ENCODE measurements around the gene TNFAIP8L3. TPM values are rescaled to one million over a fixed set of nuclear protein-coding genes. Genes with fewer than 3 reads are reported as not detected.

Gene TNFAIP8L3
- total RNA-seq, 1 donor from 2014 or later: 4.8 TPM

DNA sequence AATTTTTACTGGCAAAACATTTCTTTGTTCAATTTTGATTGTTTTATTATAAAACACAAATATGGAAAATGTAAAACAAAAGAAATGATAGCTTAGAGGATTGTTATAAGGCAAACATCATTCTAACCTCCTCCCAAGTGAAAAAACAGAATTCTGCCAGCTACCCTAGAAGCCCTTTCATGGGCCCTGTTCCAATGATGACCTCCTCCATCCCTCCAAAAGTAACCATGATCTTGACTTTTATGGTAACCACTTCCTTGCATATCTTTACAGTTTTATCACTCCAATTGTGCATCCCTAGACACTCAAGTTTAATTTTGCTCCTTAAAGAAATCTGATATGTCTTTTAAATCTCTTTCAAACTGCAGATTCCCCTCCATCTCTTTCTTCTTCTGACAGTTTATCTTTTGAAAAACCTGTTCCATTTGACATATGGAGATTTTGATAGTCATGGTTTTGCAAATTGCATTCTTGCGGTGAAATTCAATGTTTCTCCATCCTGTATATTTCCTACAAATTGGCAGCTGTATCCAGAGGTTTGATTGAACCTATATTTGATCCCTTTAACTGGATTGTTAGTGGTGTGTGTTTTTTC lies 27.0 kb upstream of the TNFAIP8L3 start:
- DNase-seq (ENCODE audit: low spot score): no peak
- intact Hi-C loops (cut with DNase I): no loop called here

DNA sequence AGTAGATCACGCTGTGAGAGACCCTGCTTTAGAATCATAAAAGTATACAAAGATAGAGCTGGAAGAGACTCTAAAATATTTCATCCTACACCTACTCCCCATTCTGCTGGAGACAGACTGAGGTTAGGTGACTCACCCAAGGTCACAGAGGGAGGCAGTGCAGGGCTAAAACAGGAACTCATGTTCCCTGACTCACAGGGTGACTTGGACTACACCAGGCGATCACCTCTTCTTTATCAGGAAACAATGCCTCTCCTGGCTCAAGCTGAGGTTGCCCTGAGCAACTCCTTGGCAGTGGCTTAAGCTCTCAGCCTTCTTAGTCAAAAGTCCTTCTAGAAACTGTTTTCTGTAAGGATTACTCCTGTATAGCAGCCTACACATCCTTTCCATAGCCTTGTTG lies 26.4 kb upstream of the TNFAIP8L3 start:
- DNase-seq (ENCODE audit: low spot score): no peak
- intact Hi-C loops (cut with DNase I): no loop called here

DNA sequence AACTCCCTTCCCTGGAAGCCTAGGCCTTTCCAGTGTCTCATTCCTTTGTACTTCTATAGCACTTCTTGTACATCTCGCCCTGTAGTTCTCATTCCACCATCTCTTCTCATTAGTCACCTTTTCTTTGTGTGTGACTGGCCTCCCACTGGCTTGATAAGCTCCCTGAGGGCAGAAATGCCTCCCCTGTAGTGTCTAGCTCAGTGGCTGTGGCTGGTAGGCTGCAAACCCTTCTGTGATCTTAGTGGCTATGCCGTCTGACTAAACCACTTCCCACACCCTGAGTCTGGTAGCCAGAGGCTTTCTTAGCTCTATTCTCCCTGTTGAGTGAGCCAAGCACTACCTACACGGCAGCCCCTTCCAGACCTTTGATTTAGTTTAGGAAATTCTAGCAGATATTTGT lies 24.4 kb upstream of the TNFAIP8L3 start:
- intact Hi-C loops (cut with DNase I): no loop called here
- DNase-seq (ENCODE audit: low spot score): no peak

DNA sequence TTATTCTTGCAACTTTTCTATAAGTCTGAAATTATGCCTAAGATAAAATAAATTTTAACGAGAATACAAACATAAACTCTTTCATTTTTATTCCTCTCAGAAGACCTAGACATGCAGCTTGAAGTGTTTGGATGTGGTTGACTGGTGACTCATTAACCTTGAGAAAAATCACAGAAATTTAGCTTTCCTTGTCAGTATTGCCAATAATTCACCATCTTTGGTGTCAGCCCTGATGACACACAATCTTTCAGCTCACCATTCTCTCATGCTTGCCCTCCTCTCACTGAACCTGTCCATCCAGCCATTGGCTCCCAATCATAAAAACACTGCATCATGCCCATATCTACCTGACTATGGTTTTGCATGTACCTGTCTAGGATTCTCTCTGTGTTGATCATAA lies 22.6 kb upstream of the TNFAIP8L3 start:
- intact Hi-C loops (cut with DNase I): no loop called here
- DNase-seq (ENCODE audit: low spot score): no peak

DNA sequence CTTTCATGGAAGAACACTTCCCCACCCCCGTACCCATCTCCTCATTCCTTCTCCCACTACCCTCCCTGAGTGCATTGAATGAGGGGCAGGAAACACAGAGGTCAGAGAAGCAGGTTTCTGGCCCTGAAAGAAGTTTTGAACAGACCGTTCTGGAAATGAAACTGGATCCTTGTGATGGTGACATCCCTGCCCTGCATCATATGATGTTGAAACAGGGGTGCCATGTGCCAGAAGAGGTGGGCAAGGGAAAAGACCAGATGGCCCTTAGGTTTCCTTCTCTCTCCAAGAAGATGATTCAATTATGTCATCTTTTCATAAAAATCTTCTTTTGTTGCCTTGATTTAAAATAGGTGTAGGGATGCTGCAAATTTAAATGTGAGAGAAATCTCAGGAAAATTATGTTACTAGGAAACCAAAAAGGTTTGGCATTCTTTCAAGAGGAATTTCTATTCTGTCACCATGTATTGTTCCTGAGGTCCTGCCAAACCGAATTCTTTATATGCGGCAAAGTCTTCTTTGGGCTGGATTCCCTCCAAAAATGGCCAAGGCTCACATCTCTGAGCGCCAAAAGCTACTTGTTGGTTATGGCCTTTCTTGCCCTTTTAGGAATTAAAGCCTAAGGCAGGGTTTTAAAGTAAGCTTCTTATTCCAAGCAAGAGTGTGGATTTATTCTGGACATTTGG lies 19.9 kb upstream of the TNFAIP8L3 start:
- intact Hi-C loops (cut with DNase I): no loop called here
- no peak for DNase-seq (ENCODE audit: low spot score)

DNA sequence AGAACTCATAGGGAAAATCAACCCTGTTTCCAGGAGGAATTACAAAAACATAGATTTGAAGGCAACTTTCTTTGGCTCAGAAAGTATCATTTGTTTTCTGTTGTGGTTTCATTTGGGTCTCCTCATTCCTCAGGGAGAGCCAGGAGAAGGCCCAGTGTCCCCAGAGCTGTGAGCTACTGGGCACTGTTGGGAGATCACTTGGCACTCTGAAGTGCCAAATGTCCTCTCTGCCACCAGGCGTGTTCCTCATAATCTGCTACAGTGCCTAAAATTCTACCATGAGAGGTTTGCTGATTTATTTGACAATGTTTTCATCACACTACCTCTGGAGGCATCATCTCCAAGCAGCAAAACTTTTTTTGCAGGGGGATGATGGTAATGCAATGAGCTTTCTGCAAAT lies 17.4 kb upstream of the TNFAIP8L3 start:
- no peak for DNase-seq (ENCODE audit: low spot score)
- intact Hi-C loops (cut with DNase I): no loop called here

DNA sequence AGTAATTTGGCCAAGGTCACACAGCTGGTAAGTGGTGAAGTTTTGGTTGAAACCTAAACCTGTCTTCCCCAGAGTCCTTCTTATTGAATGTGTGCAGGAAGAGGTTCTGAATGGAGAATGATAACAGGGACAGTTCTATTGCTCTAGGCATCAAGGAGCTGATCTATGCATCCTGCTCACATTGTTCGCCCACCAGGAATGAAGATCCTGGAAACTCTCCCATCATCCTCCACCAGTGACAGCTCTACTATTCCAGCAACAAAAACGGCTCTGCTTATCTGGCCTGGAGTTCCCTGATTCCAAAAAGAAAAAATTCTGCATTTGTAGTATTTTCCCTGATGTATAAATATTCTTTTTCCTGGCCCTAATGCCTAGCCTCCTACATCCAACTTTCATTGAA lies 16.4 kb upstream of the TNFAIP8L3 start:
- intact Hi-C loops (cut with DNase I): no loop called here
- no peak for DNase-seq (ENCODE audit: low spot score)

DNA sequence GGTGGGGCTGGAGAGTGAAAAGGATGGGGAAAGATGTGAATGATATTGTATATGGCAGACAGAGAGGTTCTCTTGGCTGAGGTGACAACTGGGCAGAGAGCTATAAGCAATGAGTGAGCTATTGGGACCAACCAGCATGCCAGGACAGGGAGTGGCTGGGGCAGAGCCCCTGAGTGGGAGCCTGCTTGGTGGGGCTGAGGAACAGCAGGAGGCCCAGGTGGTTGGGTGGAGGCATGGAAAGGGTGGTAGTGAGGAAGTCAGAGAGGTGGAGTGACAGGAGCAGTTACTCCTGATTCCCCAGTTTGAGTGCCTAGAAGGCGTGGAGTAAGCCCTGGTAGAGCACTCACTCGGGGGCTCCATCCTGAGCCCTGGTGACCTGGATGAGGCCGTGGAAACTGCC lies 15.5 kb upstream of the TNFAIP8L3 start:
- DNase-seq (ENCODE audit: low spot score): no peak
- intact Hi-C loops (cut with DNase I): no loop called here

DNA sequence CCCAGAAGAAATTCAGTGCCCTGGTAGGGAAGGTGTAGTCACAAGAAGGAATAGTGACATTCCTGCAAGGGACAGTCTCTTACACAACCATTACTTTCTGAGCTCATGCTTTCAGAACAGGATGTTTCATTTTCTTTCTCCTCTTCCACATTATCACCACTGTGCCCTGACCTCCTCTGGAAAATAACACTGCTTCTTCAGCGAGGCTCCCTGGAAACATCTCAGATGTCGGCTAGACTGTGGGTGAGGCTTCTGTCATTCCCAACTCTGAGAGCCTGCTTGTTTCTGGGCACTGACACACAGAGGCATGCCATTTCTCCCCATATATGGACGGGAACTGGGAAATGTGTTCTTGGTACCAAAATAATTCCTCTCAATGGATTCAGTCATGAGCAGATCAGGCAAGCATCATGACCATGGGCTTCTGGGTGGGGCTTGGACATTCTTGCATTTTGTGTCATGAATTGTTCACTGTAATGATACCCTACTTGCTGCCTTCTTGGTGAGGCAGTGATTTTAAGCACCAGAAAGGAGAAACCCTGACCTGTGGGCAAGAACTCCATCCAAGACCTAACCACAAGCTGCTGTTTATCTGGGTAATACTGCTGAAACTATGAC lies 14.3 kb upstream of the TNFAIP8L3 start:
- no peak for DNase-seq (ENCODE audit: low spot score)
- intact Hi-C loops (cut with DNase I): no loop called here

DNA sequence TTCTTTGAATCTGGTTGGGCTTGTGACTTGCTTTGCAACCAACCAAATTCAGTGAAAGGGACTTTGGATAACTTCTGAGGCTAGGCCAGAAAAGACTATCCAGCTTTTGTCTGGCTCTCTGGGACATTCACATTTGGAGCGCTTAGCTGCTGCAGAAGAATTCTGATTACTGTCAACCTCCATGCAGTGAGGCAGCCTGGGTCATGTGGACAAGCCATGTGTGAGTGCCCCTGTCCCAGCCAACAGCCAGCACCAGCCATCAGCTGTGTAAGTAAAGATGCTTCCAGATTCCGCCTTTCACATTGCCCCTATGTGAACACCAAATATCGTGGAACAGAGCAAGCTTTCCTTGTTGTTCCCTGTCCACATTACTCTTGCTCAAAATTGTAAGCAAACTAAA lies 12.9 kb upstream of the TNFAIP8L3 start:
- no peak for DNase-seq (ENCODE audit: low spot score)

DNA sequence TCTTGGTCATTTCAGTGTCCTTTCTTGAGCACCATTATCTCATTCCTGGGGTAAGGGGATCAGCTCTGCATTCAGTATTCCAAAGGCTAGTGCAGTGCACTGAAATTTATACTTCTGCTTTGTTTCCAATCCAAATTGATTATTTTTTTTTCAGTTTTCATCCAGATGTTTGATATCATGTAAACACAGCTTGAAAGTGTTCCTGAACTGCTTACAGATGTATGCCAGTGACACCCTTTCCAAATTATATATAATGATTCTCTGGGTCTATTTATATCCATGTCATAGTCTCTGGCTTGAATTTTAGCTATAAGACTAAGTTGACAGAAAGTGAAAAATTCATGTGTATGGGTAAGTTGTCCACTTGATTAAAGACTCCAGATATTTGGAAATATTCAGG lies 11.8 kb upstream of the TNFAIP8L3 start:
- intact Hi-C loops (cut with DNase I): no loop called here
- no peak for DNase-seq (ENCODE audit: low spot score)

More for the DNA sequence above, 12.9 kb upstream of the TNFAIP8L3 start:
- intact Hi-C loops (cut with DNase I): no loop called here

DNA sequence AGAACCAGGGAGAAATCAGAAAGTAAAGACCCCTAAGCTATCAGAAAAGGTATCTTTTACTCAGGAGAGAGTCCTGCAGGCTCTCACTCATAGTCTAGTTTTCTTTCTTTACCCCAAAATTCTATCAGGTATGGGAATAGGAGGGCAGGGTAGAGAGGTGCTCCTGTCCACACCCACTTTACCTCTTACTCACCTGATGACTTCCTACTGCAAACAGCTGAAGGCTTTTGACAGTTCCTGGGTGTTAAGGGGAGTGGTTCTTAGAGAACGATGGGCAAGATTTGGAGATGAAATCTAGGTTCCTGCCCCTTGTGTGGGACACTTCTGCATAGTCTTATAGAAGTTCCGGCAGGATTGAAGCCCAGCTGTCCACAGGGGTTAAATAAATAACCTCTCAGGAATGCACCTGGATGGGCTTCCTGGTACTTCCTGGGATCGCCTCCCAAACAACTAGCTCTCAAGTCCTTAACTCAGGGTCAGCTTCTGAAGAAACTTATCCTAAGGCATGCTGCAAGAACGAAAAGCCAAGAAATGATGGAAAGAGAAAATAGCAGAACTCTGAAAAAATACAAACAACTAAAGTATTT lies 10.8 kb upstream of the TNFAIP8L3 start:
- DNase-seq (ENCODE audit: low spot score): no peak
- intact Hi-C loops (cut with DNase I): no loop called here

DNA sequence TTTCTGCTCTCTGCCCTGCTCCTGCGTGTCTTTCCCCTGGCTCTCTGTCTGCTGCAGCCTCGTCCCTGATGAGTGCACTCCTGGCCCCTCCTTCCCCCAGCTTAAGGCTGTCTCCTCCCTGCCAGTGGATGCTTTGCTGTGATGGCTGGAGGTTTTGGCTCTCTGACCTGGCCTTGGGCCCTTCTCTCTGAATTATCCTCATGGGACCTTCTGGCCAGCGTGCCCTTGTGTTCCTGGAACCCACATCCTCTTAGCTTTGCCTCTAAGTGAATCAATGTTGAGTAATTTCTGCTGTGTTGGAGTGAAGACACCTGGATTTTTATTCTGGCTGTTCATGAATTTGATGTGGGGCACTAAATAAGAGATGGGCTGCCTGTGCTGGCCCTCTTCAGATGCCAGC lies 9.8 kb upstream of the TNFAIP8L3 start:
- DNase-seq (ENCODE audit: low spot score): no peak
- intact Hi-C loops (cut with DNase I): no loop called here

DNA sequence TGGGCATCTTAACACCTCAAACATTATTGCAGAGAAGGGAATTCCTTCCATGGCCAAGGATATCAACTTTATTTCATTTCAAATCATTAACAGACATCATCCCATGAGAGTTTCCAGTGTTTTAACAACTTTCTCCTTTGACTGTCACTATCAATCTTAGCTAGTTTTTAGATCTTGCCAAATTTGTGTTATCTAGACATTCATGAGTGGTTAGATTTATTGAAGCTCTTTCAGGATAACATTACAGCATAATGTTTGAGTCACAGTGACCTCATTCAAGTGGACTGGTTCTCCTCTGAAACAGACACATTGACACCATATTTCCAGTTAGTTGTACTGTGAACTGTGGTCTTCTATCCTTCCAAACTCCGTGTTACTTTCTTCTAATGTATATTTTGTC lies 8.6 kb upstream of the TNFAIP8L3 start:
- intact Hi-C loops (cut with DNase I): no loop called here
- no peak for DNase-seq (ENCODE audit: low spot score)

DNA sequence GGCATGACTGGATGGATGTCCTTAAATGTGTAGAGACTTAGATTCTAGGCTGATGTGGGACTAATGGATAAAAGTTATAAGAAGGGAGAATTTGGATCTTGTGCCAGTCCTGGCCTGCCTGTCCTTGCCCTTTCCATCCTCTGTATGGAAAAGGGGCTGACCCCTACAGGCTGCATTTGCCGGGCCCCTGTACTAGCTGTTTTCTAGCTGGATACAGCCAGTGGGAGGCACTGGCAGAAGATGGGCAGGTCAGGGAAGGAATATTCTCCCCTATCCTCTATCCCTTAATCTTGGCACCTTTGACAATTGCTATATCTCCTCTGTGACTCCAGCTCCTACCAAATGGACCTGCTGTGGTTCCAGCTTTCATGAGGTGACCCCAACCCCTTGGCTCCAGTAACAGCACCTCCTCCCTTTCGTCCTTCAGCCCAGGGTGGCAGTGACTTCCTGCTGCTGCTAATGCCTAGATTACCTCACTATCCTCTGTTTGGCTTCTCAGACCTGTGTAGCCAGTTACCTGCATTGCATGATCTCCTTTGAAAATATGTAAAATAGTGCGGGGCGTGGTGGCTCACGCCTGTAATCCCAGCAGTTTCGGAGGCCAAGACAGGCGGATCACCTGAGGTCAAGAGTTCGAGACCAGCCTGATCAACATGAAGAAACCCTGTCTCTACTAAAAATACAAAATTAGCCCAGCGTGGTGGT lies 6.2 kb upstream of the TNFAIP8L3 start:
- no peak for DNase-seq (ENCODE audit: low spot score)
- intact Hi-C loops (cut with DNase I): no loop called here

DNA sequence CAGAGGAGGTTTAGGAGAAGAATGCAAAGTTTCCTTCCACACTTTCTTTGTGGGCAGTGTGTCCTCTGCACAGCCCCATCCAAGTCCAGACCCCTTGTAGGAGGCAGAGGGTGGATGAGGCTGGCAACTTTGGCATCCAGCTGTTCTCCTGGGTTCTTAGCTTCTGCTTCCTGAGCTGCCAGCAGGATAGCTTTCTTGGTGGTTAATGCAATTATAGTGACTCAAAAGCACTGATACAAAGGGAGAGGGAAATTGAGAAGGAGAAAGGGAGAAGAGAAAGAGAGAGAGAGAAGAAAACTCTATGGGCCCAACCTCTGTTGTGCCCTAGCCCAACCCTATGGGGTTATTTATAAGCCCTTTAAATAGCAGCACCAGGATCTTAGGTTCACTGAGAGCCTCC lies 4.5 kb upstream of the TNFAIP8L3 start:
- DNase-seq (ENCODE audit: low spot score): no peak
- intact Hi-C loops (cut with DNase I): no loop called here

DNA sequence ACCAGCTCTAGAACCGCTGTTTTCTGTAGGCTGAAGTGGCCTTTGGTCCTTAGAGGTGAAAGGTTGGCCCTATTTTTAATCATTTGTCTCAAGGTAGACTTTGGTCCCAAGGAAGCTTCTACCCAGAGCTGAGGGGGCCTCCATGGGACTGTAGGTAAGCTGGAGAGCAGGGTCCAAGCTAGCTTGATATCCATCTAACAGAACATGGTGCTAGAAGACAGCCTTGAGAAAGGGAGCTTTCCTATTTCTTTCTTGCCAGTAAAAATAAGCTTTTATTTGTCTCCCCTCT lies 3.6 kb upstream of the TNFAIP8L3 start:
- intact Hi-C loops (cut with DNase I): no loop called here
- DNase-seq (ENCODE audit: low spot score): no peak

DNA sequence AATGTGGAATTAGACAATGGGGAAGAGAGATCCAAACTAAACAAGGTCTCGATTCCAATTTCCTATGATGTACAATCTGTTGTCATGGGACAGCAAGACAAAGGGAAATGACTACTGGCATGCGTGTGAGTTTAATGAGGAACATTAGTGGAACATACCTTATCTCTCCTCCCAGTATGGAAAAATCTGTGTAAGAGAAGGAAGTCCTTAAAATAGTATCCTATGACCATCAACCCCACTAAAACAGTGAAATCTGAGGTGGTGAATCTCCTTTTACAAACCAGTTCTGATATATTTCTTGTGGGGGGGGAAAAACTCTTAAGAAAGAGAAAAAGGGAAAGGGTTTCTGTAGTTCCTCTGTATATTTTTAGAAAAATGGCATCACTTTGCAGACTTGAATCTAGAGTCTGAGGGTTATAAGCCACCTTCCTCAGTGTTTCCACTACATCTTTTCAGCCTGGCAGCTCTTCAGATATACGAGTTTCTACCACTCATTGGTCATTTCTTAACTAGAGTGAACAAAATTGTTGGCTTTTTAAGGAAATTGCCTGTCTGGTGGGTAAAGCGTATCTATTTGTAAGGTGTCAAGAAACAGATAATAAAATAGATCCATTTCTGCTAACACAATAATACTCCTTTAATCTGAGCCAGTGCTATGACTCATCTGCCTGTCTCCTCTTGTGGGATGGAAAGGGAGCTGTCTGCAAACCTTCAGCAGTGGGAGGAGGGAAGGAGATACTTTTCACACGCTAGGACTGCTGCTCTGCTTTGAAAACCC lies 3.0 kb upstream of the TNFAIP8L3 start:
- intact Hi-C loops (cut with DNase I): no loop called here
- no peak for DNase-seq (ENCODE audit: low spot score)

DNA sequence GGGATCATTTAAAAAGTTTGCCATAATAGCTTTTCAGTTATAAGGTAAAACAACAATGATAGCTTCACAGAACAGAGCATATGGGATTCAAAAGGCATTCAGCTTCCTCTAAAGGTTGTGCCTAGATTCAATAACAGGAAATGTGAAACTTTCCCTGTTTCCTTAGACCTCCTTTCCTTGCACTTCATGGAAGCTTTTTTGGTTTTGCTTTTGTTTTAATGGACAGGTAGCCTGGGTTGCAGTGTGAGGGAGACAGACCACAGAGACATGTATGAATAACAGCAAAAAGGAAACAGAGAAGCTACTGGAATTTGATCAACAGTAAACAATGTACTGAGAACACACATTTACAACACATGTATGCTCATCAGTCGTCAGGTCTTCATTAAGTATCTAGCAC lies 2.3 kb upstream of the TNFAIP8L3 start:
- intact Hi-C loops (cut with DNase I): no loop called here
- DNase-seq (ENCODE audit: low spot score): no peak
